Breast epithelium (tissue), 4 donors: ENCODE data around the gene PRRX1. TPM values are rescaled to one million over a fixed set of nuclear protein-coding genes. Genes with fewer than 3 reads are reported as not detected.

Source experiments
- DNase-seq, 2 donors: peaks; one replicate each; pipeline ENCODE4 v3.0.0-alpha.2; 2019; ENCODE audit warnings: low spot score in 2 of 2
- H3K27ac ChIP-seq, 2 donors: fragments of 200-600 bp; sonication (generic) in 1 of 2; one replicate each; pipeline ENCODE4 v1.5.1; 2016 to 2019; ENCODE audit warnings: mild to moderate bottlenecking in 1 of 2
- H3K27me3 ChIP-seq, 2 donors: fragments of 200-600 bp; sonication (generic) in 1 of 2; one replicate each; pipeline versions ENCODE4 v1.5.1 to v1.6.0; 2017 to 2019; ENCODE audit warnings: control low read depth in 1 of 2, mild to moderate bottlenecking in 1 of 2
- H3K36me3 ChIP-seq: fragments of 200-600 bp; one replicate; pipeline ENCODE4 v1.5.1; 2019
- H3K4me1 ChIP-seq, 2 donors: fragments of 200-600 bp; sonication (generic); one replicate each; pipeline ENCODE4 v1.5.1; 2016 to 2019; ENCODE audit warnings: control low read depth in 1 of 2
- H3K4me3 ChIP-seq, 3 donors: fragments of 200-600 bp; sonication (generic); 1 replicate in 2 of 3; 2 replicates in 1 of 3; pipeline ENCODE4 v1.5.1; 2016 to 2019; ENCODE audit warnings: mild to moderate bottlenecking in 3 of 3, moderate library complexity in 2 of 3
- H3K9me3 ChIP-seq, 2 donors: fragments of 200-600 bp; sonication (generic) in 1 of 2; one replicate each; pipeline ENCODE4 v1.5.1; 2016 to 2019; ENCODE audit warnings: control low read depth in 1 of 2
- CTCF ChIP-seq, 3 donors: fragments of 450-650 bp; IDR thresholded peaks; one replicate each; pipeline ENCODE4 v1.5.1; 2016 to 2017; ENCODE audit warnings: antibody characterized with exemption in 3 of 3, mild to moderate bottlenecking in 3 of 3, moderate library complexity in 3 of 3
- POLR2A ChIP-seq: fragments of 450-650 bp; IDR thresholded peaks from one replicate; pipeline ENCODE4 v1.6.1; 2016; ENCODE audit warnings: antibody characterized with exemption, mild to moderate bottlenecking, moderate library complexity
- POLR2AphosphoS5 ChIP-seq, 3 donors: sonication (generic); formaldehyde crosslinking; IDR thresholded peaks; one replicate each; pipeline ENCODE4 v1.6.1; 2017; ENCODE audit warnings: antibody characterized with exemption in 3 of 3
- intact Hi-C: fragments of 100-400 bp; cut with DNase I; formaldehyde crosslinking; loops from one replicate; pipeline ENCODE4 v1.15.1; 2023; ENCODE audit warnings: low total_unique reads
- total RNA-seq, 3 donors: library from RNA; depleted of rRNA; stranded (reverse); fragments of >200 nt; gene quantifications; one replicate each; pipeline ENCODE4 v1.1.0, GENCODE V29; 2016

The PRRX1 gene
- total RNA-seq, 3 donors from 2014 or later: 48.9 to 75.7 (median 73.1) TPM

- Histone ChIP-seq H3K36me3 (no peaks in the 10 kb centered on the region), H3K27me3 (no peaks in the 10 kb centered on the region), H3K4me3 (no peak overlapping the region), H3K4me1 (no peaks in the 10 kb centered on the region), H3K9me3 (no peaks in the 10 kb centered on the region), H3K27ac (no peak overlapping the region)
- intact Hi-C loops: no loop called here
- no peak for DNase-seq
- no peak for TF ChIP-seq CTCF (IDR thresholded peaks at IDR 0.05)
- no peak for TF ChIP-seq POLR2AphosphoS5 (IDR thresholded peaks at IDR 0.05)
- no peak for TF ChIP-seq POLR2A
Measured at GRCh38 chr1:170640581-170640980, 23.4 kb upstream of the PRRX1 start.

DNA sequence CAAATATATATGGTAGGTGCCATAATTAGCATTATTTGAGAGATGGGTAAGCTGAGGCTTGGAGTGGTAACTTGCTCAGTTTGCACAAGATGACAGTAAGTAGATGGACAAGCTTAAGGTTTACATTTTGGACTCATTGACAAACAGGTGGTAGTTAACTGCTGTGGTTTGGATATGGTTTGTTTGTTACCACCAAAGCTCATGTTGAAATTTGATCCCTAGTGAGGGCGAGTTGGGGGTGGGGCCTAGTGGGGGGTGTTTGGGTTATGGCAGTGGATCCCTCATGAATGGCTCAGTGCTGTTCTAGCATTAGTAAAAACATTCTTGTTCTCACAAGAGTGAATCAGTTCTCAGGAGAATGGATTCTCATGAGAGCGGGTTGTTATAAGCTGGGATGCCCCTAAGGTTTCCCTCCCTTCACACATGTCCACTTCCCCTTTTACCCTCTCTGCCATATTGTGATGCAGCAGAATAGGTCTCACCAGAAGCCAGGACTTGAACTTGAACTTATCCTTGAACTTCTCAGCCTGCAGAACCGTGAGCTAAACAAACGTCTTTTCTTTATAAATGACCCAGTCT lies 6.6 kb upstream of the PRRX1 start:
- Histone ChIP-seq H3K36me3 (no peaks in the 10 kb centered on the region), H3K27ac (no peak overlapping the region), H3K4me3 (no peak overlapping the region), H3K27me3 (peaks cover 0 to 12% of the 10 kb centered on the region in 2 donors), H3K9me3 (no peaks in the 10 kb centered on the region), H3K4me1 (no peaks in the 10 kb centered on the region)
- intact Hi-C loops: no loop called here
- TF ChIP-seq CTCF (IDR thresholded peaks at IDR 0.05) (no peak), POLR2A (no peak), POLR2AphosphoS5 (IDR thresholded peaks at IDR 0.05) (no peak)
- no peak for DNase-seq

DNA sequence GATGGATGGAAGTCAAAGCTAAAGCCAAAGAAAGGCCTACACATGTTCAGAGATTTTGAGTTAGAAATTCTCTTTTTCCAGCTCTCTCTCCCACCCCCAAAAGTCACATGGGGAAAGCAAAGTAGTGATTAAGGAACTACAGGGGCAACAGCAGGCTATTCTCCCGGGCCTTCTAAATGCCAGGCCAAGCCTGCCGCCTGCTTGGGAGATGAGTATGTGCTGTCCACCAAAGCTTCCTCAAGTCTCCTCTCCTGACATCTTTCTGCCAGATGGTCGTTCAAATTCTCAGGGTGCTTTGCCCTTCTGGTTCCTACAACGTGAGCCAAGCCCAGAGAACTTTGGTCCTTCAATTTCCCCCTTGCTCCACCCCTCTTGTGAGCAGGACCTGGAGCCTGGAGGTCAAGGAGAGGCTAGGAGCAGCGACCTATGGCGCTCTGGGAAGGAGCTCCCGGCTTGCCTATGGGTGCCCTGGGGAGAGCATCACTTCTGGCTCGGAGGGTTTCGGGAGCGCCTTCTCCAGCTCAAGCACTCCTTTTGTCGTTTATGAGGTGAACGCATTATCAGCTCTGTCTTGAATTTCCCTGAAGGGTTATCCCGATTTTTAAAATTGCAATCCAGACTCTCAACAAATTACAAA lies 4.4 kb upstream of the PRRX1 start:
- Histone ChIP-seq H3K9me3 (no peaks in the 10 kb centered on the region), H3K27me3 (peaks cover 0 to 15% of the 10 kb centered on the region in 2 donors), H3K4me1 (no peaks in the 10 kb centered on the region), H3K36me3 (no peaks in the 10 kb centered on the region), H3K27ac (no peak overlapping the region), H3K4me3 (no peak overlapping the region)
- no peak for DNase-seq
- TF ChIP-seq POLR2A: no peak
- no peak for TF ChIP-seq POLR2AphosphoS5 (IDR thresholded peaks at IDR 0.05)
- TF ChIP-seq CTCF (IDR thresholded peaks at IDR 0.05): no peak
- intact Hi-C loops: no loop called here

GRCh38 chr1:170660281-170660713 lies 3.6 kb upstream of the PRRX1 start:
- Histone ChIP-seq H3K36me3 (no peaks in the 10 kb centered on the region), H3K4me1 (no peaks in the 10 kb centered on the region), H3K27ac (no peak overlapping the region), H3K4me3 (no peak overlapping the region), H3K27me3 (peaks cover 0 to 18% of the 10 kb centered on the region in 2 donors), H3K9me3 (no peaks in the 10 kb centered on the region)
- DNase-seq: no peak
- intact Hi-C loops: no loop called here
- TF ChIP-seq CTCF (IDR thresholded peaks at IDR 0.05) (no peak), POLR2A (no peak), POLR2AphosphoS5 (IDR thresholded peaks at IDR 0.05) (no peak)

DNA sequence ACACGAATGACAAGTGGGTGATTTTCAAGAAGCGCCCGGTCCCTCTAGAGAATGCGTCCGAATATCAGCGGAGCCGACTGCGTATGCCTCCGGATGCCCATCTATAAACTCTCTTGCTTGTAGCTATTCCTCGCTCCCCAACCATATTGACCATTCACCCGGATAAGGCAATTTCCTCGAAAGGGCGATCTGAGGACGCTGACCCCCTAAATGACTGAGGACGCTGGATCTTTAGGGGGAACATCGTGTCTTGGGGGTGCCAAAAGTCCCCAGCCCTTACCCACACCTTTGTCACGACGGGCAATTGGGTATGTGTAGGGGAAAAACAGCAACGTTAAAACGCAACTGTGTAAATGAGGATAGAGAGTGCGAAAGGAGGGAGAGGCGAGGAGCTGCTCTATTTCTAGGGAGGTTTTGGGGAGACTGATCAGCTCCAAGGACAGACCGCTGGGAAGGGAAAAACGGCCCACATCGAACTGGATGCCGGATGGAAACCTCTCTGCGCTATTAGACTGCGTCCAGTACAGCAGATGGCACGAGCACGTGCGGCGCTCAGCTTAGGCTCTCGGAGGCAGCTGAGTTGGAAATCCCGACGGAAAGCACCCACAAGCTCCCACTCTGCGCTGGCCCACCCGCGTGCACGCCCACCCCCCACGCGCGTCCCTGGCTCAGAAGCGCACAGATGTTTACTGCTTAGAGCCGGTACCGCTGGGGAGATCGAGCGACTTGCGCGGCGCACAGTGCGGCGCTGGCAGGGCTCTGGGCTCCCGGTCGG lies 2.9 kb upstream of the PRRX1 start:
- peak overlapping the region; percentile 68 to 96 (median 82) for H3K4me3 ChIP-seq
- peak overlapping the region; percentile 79 to 93 for H3K27ac ChIP-seq
- no peaks in the 10 kb centered on the region for H3K4me1 ChIP-seq
- no peaks in the 10 kb centered on the region for H3K9me3 ChIP-seq
- intact Hi-C loops: no loop called here
- H3K36me3 ChIP-seq: no peaks in the 10 kb centered on the region
- no peak for DNase-seq
- no peak for TF ChIP-seq CTCF (IDR thresholded peaks at IDR 0.05)
- TF ChIP-seq POLR2AphosphoS5 (IDR thresholded peaks at IDR 0.05): no peak
- no peak for TF ChIP-seq POLR2A
- peaks cover 0 to 18% of the 10 kb centered on the region in 2 donors for H3K27me3 ChIP-seq
